GM12801 (cell line): Measurements from ENCODE around the gene ANXA6.

ENCODE experiments used
- TF ChIP-seq, protein P1 (sequence below): IDR thresholded peaks from one replicate; pipeline ENCODE4 v1.5.1; 2011; ENCODE audit warnings: control low read depth; ENCODE audit not compliant: insufficient read length; ENCODE audit errors: extremely low read depth

Gene ANXA6

DNA sequence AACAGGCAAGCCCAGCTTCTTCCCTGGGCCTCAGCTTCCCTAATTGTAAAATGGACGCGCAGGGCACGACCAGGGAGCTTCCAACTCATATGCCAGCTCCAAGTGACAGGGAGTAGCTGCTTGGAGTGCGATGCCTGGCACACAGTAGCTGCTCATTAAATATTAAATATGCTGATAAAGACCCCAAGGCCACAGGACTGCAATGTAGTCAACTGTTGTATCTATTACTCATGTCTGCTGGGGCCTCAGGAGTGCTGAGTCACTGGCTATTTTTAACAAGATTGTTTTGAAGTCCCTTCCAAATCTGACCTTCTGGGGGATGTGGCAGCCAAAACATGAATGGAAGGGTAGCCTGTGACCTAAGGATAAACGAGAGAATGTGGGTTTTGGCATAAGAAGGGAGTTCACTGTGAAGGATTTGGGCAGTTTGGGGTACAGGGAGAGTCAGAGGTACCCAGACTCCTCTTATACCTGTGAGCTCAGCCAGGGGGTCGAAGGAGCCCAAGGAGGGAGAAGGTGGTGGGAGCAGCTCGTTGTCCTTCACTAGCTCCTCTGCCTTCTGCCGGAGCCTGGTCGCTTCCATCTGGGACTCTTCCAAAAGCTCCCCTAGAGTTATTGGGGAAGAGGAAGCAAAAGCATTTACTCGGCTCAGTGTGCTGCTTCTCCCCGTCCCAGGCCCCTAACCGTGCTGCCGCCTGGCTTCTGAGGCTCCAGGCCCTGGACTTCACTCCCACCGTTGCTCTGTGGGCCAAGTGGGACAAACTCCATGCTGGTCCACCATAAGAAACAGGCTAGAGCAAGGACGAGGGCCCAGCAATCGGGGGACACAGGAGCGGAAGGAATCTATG lies 94.2 kb downstream of the ANXA6 start:
- TF ChIP-seq, protein P1, sequence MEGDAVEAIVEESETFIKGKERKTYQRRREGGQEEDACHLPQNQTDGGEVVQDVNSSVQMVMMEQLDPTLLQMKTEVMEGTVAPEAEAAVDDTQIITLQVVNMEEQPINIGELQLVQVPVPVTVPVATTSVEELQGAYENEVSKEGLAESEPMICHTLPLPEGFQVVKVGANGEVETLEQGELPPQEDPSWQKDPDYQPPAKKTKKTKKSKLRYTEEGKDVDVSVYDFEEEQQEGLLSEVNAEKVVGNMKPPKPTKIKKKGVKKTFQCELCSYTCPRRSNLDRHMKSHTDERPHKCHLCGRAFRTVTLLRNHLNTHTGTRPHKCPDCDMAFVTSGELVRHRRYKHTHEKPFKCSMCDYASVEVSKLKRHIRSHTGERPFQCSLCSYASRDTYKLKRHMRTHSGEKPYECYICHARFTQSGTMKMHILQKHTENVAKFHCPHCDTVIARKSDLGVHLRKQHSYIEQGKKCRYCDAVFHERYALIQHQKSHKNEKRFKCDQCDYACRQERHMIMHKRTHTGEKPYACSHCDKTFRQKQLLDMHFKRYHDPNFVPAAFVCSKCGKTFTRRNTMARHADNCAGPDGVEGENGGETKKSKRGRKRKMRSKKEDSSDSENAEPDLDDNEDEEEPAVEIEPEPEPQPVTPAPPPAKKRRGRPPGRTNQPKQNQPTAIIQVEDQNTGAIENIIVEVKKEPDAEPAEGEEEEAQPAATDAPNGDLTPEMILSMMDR, result no peak

DNA sequence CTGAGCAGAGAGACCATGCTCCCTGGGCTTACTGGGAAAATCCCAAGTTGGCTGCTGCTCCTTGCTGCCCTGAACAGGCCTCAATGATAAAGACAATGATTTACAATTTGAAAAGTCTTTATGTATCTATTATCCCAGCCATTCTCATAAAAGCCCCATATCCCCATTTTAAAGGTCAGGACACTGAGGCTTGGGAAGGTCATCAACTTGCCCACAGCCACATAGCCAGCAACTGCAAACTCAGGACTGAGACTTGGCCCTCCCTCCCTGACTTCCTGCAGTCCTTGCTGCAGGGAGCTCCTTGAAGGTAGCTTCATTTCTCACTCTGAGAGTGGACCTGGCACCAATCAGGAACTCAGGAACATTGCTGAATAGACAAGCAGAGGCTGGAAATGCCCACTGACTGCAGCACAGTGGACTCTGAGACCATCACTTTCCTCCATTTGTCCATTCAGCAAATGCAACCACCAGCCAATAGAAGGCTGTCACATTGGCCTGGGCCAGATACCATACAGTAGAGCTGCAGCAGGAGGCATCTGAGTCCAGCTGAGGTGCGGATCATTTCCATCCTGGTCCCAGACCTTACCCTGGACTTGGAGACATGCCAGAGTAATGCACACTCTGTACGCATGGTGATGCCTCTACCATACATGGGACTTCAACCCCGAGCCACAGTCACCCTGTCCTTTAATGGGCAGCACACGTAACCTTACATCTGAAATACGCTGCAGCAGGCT lies 95.0 kb downstream of the ANXA6 start:
- TF ChIP-seq, protein P1, result no peak

DNA sequence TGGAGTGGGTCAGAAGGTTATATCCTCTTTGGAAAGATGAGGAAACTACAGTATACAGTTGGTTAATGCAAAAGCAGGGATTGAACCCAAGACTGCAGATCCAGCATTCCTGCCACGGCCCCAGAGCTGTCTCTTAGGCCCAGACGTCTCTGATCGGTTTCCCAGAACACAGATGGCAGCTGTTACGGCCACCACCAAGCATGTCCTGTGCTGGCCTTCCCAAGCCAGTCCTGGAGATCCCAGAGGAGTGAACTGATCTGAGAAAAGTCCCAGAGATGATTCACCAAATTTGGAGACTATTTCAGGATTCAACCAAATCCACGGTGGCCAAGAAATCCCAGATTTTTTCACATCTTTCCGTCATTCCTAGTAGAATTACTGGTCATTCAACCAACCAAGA lies 96.8 kb downstream of the ANXA6 start:
- TF ChIP-seq, protein P1, result no peak

DNA sequence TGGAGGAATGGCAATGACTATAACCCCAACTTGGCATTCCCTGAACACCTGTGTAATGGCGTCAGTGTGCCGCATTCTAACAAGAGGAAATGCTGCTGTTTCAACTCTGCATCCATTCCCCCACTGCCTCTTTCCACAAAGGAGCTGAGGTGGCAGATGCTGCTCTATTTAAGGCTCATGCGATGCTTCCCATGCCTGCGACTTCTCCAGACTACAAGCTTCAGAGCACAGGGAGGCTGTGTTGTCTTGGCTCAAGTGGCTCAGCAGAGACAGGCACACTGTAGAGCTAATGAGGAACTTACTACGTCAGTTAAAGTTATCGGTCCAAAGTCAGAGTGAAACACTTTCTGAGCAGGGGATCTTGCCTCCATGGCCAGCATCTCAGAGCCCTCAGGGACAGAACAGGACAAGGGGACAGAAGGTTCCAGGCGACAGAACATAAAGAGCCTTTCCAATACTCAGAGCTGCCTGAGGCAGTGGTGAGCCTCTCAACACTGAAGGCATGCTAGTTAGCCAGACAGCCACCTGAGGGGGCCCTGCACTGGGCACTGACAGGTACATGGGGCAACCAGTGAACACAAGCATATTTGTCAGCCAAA lies 98.6 kb downstream of the ANXA6 start:
- TF ChIP-seq, protein P1, result no peak

DNA sequence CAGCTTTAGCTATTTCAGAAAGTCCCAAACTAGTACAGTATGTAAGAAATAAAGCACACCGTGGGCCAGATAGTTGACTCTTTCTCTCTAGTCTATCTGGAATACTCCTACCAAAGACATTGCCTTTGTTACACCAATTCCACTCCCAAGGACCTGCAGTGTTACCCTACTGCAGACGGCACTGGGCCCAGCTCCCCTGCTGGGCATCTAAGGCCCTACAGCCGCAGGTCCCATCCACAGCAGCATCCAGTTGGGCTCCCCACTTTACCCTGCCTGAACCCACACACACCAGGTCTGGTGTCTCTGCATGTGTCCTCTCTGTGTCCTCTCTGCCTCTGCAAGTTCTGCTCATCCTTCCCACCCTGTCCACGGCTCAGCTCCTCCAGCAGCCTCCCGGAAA lies 99.3 kb downstream of the ANXA6 start:
- TF ChIP-seq, protein P1, result no peak

DNA sequence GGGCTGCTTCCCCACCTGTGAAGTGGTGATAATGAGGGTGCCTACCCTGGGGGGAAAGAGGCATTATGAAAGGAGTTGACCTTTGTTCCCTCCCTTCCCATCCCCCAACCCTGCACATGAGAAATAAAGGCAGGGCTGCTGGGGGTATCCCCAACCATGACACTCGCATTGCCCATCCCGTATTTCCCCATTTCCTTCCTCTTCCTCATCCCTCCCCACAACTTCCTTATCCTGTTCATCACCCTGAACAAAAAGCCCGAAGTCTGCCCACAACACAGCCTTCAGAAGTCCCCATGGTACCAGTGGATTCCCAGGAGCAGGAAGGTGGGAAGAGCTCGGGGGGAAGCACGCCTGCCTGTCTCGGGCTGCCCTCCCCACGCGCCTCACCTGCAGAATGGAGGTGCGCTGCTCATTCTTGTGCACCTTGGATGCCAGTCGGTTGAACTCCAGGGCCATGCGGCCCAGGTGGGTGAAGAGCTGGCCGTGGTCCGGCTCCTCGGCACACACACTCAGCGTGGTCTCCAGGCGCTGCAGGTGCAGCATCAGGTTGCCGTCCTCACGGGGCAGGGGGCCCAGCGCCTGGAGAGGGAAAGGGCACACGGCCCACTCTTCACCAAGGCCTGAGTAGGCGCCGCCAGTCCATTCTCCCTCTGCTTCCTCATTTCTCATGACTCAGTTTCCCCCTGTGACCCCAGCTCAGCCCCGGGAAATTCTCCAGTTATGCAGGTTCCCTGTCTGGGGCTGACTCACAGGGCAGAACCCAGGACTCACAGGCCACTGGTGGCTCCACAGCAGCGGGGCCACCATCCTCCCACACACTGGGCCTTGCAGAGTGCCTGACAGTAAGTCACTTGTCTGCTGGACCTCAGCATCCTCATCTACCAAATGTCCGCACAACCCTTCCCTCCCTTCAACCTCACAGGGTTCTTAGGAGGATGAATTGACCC lies 100.9 kb downstream of the ANXA6 start:
- TF ChIP-seq, protein P1, result no peak
